HG03575 (cell line): ENCODE measurements around the gene TMEM81.

Source experiments
- ATAC-seq: cut with Tn5 transposase; IDR thresholded peaks from one replicate; pipeline ENCODE4 v1.9.1; 2021; ENCODE audit not compliant: unreplicated experiment, insufficient number of reproducible peaks, low FRiP score; ENCODE audit errors: extremely low read depth

The TMEM81 gene

DNA sequence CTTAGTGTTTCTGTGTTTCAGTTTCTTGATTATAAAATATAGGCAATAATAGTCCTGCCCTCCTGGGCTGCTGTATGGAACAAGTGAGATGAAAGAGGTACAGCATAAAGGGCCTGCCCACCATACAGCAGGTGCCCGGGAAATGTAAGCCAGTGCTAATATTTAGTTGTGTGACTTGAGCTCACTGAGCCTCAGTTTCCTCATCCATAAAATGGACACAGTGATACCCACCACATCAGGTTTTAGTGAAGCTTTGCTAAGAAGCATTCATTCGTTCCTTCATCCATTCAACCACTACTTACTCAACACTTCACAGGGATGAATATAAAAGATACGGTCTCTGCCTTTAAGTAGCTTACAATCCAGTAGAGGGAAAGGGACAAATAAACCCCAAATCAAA lies 21.4 kb downstream of the TMEM81 start:
- ATAC-seq, result no peak

GRCh38 chr1:205062319-205062718 lies 21.9 kb downstream of the TMEM81 start:
- ATAC-seq, result no peak

GRCh38 chr1:205061665-205062069 lies 22.6 kb downstream of the TMEM81 start:
- ATAC-seq, result no peak

DNA sequence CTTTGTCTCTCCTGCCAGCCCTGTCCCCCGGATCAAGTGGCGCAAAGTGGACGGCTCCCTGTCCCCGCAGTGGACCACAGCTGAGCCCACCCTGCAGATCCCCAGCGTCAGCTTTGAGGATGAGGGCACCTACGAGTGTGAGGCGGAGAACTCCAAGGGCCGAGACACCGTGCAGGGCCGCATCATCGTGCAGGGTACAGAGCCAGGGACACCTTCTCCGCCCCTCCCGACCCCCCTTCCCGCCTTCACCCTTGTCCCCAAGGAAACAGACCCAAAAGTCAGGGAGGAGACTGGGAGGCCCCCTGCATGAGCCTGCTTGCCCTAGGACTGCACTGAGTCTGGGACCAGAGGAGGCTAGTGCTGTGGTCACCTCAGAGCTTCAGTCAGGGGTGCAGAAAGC lies 23.0 kb downstream of the TMEM81 start:
- no peak for ATAC-seq

- no peak for ATAC-seq
Observed at GRCh38 chr1:205060746-205061145, 23.5 kb downstream of the TMEM81 start.

GRCh38 chr1:205059660-205060059 lies 24.6 kb downstream of the TMEM81 start:
- ATAC-seq, result no peak

DNA sequence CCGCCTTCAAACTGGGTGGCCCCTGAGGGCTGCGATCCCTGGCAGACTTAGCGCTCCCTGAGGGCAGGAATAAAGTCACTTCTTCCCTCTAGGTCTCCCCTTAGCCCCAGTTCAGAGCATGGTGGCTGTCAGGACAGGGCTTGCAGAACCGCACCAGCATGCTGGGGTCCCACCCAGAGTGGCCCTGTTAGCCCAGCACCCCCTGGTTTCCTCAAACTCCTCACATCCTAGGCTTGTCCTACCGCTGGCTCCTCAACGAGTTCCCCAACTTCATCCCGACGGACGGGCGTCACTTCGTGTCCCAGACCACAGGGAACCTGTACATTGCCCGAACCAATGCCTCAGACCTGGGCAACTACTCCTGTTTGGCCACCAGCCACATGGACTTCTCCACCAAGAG lies 25.4 kb downstream of the TMEM81 start:
- ATAC-seq, result no peak

GRCh38 chr1:205057808-205058575 lies 26.3 kb downstream of the TMEM81 start:
- ATAC-seq, result no peak

DNA sequence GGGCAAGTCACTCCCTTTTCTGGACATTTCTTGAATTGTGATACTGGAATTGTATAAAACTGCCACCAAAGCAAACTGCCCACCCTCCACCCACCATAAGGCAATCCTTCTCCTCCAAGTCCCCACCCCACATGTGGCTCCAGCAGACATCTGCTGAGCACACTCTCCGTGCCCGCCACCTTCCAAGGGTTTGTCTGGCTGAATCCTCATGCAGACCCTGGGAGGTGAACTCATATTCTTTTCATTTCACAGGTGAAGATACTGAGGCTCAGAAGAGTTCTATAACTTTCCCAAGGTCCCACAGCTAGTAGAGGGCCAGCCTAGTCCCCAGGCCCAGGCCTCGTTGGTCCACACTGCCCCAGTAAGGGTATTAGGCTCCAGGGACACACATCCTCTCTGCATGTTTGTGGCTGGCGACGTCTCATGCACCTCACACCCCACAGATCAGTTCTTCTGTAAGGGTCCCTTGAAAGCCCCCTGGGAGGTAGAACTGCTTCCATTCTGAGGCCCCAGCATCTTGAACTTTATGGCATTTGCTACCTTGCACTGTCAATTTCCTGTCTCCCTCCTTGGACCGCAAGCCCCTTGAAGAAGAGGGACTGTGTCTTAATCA lies 27.2 kb downstream of the TMEM81 start:
- ATAC-seq, result no peak

DNA sequence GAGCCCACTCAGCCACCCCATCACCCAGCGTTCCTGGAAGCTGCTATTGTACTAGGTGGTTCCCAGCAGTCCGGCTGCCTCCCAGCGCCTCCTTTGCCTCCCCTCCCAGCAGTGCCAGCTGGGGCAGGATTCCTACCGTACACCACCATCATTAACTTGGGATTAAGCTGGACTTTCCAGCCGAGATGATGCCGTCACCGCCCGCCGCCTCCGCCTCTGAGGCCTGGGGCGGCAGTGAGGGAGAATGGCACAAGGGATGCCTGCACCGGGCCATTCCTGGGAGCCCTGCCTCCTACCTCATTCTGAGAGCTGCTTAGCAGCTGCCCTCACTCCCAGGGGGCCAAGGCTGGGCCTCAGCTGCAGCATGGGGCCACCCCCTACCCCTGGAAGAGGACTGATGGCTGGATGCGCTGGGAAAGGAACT lies 28.1 kb downstream of the TMEM81 start:
- ATAC-seq, result no peak

DNA sequence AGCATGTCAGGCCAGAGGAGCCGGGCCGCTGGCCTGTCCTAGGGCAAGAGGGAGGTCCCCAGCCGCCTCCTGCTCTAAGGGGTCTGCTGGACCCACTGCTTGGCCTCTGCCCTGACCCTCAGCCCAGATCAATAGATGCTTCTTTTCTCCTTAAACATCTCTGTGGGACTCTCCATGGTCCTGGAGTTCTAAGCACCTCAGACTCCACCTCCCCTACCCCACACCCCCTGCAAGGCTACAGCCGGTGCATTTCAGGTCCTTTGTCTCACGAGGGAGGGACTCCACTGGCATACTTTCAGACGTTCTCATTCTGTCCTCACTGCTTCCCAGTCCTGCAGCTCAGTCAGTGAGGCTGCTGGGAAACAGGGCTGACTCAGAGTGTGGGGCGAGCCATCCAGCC lies 30.2 kb downstream of the TMEM81 start:
- no peak for ATAC-seq

DNA sequence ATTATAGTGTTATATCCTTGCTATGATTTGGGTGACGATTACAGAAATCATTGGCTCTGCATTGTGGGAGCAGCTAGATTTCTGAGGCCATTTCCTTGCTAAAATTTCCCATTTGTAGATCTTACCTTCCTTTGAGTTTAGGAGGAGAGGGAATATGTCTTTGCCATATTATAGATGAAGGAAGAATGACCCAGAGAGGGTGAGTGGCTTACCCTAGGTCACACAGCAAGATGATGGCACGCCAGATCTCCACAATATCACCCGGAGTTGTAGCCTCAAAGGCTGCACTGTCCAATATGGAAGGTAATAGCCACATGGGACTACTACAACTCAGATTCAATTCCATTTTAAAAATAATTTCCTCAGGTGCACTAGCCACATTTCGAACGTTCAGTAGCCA lies 31.0 kb downstream of the TMEM81 start:
- no peak for ATAC-seq

GRCh38 chr1:205052690-205053089 lies 31.6 kb downstream of the TMEM81 start:
- no peak for ATAC-seq

DNA sequence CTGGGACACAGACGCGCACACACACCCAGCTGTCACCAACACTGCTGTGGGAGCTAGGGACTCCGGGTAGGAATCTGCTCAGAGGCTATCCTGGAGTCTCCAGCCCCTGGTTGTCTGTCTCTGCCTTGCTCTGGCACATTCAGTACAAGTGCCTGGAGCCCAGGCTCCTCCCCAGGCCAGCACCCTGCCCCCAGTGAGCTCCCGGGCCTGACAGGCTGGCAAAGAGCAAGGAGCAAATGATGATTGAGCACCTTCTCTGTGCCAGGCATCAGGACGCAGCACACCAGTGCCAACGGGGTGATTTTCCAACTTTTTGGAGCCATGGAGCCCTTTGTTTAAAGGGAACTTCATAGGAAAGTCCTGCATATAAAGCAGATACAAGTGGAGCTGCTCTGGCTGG lies 34.8 kb downstream of the TMEM81 start:
- ATAC-seq, result no peak

- no peak for ATAC-seq
Observed at GRCh38 chr1:205048382-205048781, 35.9 kb downstream of the TMEM81 start.

GRCh38 chr1:205047764-205048231 lies 36.5 kb downstream of the TMEM81 start:
- no peak for ATAC-seq

- ATAC-seq, result no peak
Observed at GRCh38 chr1:205046870-205047269, 37.4 kb downstream of the TMEM81 start.

DNA sequence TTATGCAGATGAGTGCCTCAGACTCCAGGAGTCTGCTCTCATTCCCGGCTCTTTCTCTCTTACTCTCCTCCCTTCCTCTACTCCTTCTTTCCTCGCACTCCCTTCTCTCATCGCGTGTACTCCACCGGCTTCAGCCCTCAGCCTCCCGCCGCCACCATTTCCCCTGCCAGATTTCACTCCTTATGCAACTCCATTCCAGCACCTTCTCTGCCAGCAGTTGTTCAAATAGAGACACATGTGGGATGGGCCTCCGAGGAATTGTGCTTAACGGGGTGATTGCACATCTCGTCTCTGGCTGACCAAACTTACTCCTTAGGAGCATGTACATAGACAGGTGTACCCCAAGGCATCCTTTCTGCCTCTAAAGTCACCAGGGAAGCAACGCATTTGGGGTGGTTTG lies 39.1 kb downstream of the TMEM81 start:
- no peak for ATAC-seq

- no peak for ATAC-seq
Observed at GRCh38 chr1:205044741-205045140, 39.5 kb downstream of the TMEM81 start.

GRCh38 chr1:205043866-205044265 lies 40.4 kb downstream of the TMEM81 start:
- ATAC-seq, result no peak
